ENCODE data around the gene DZIP1. TPM values are rescaled to one million over a fixed set of nuclear protein-coding genes. Genes with fewer than 3 reads are reported as not detected.

DZIP1 gene
- total and polyA plus RNA-seq, 2 of the 8 experiments (the other 6 are each of a cell fraction or from before 2014, with no cell fraction given): 7.6 to 24.6 TPM

DNA sequence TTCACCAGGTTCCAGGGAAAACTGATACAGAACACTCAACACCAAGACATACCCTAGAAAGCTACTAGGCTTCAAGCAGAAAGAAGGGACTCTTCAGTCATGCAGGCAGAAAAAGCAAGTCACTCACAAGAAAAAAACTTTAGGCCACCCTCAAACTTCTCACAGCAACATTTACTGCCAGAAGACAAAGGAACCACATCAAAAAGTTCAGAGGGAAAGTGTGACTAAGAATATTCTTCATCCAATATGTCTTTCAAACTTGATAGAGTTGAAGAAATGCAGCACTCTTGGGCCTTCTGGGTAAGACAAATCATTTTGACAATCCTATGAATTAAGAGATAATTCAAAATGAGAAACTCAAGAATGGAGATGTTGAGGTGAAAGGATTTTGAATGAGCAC is 7.7 kb downstream of the DZIP1 start (continued):
- TF ChIP-seq CHD7 (IDR thresholded peaks at IDR 0.05; ENCODE audit: insufficient replicate concordance, low read length) (no peak), CHD1 (IDR thresholded peaks at IDR 0.05; ENCODE audit: low read depth, low read length) (no peak)

Measured in H1 (cell line).